Measurements from ENCODE around the gene SLC35F1. TPM values are rescaled to one million over a fixed set of nuclear protein-coding genes. Genes with fewer than 3 reads are reported as not detected.

SLC35F1 gene
- total and polyA plus RNA-seq, 2 donors (not counting 1 experiment from before 2014, with no cell fraction given): not detected

DNA sequence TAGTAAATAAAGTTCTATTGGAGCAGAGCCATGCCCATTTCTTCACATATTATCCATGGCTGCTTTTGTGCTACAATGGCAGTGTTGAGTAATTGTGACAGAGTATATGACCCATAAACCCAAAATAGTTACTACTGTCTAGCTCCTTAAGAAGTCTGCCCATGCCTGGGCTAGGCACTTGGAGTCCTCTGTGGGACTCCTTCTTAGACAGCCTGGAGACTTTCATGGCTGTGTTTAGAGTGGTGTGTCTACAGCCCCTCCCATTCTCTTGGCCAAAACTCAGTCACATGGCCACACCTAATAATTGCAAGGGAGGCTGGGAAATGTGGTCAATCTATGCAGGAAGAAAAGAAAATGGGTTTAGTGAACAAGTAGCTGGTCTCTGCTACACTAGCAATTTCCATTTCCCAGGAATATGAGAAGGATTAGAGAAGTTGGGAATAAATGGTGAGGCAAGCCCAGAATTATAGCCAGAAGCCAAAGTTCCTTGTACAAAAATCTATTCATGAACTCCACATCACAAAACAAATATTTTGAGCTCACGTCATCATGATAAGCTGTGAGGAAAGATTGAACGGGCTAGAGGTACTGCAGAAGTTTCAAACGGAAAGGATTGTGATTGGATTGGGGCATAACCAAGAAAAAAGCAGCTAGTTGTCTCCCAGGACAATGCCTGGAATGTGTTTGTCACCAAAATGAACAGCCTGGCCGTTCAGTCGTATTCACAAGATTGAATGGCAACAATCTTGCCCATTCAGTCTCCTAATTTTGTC is 389.3 kb downstream of the SLC35F1 start:
- no peak overlapping the region for H3K4me2 ChIP-seq (replicated peaks; ENCODE audit: low read depth, low read length, poor library complexity, severe bottlenecking)
- no peaks in the 10 kb centered on the region for H3K79me2 ChIP-seq (ENCODE audit: control insufficient read depth, insufficient read depth, low read length)
- Mint-ChIP-seq H3K4me3 (no peak overlapping the region), H3K27me3 (peaks cover 3% of the 10 kb centered on the region), H3K9me3 (ENCODE audit: insufficient read depth) (no peaks in the 10 kb centered on the region), H3K4me1 (no peaks in the 10 kb centered on the region), H3K27ac (no peak overlapping the region)
- intact Hi-C loops (cut with micrococcal nuclease): no loop called here
- no peaks in the 10 kb centered on the region for H4K20me1 ChIP-seq (ENCODE audit: control insufficient read depth, insufficient read depth, low read length, poor library complexity, severe bottlenecking)
- H3K9ac ChIP-seq (ENCODE audit: low read length): no peak overlapping the region
- ATAC-seq (ENCODE audit: low read depth) (no peak), DNase-seq (no peak)
- H3K4me3 ChIP-seq (ENCODE audit: control extremely low read depth in 1 of 5, extremely low read depth in 1 of 5, insufficient read depth in 1 of 5, low read depth in 2 of 5, low read length in 4 of 5): no peak overlapping the region
- no peak overlapping the region for H3K27ac ChIP-seq (ENCODE audit: low read length in 2 of 2)
- H3K9me3 ChIP-seq (ENCODE audit: control extremely low read depth in 1 of 3, control insufficient read depth in 2 of 3, insufficient read depth in 1 of 3, low read length in 2 of 3): no peaks in the 10 kb centered on the region
- TF ChIP-seq CTCF (IDR thresholded peaks at IDR 0.05) (no peak), EZH2 (IDR thresholded peaks at IDR 0.05; ENCODE audit: borderline replicate concordance, insufficient read depth, low read depth, low read length, poor library complexity, severe bottlenecking) (no peak)
- H3K36me3 ChIP-seq (replicated peaks in 1 of 2; ENCODE audit: control extremely low read depth in 1 of 2, control insufficient read depth in 1 of 2, extremely low read depth in 1 of 2, insufficient read depth in 2 of 2, low read length in 1 of 2): no peaks in the 10 kb centered on the region
- H3K27me3 ChIP-seq (replicated peaks in 1 of 4; ENCODE audit: control extremely low read depth in 1 of 4, control insufficient read depth in 3 of 4, insufficient read depth in 4 of 4, low read length in 3 of 4): no peaks in the 10 kb centered on the region
- no peak overlapping the region for H2AFZ ChIP-seq (ENCODE audit: insufficient read depth, low read depth, low read length, poor library complexity, severe bottlenecking)
- no peaks in the 10 kb centered on the region for H3K4me1 ChIP-seq (ENCODE audit: control insufficient read depth in 2 of 2, insufficient read depth in 2 of 2, low read length in 2 of 2)
- ChIA-PET CTCF (interaction anchor here (0.5 kb wide), 1 partner anchor 978 kb away, joined by 3 read pairs; no protein-coding TSS in a partner anchor), POLR2A (no interaction called here)
- 82% methylated on average over 4 of the region's 5 CpGs for WGBS (ENCODE audit: insufficient coverage)

- H3K36me3 ChIP-seq (replicated peaks in 1 of 2; ENCODE audit: control extremely low read depth in 1 of 2, control insufficient read depth in 1 of 2, extremely low read depth in 1 of 2, insufficient read depth in 2 of 2, low read length in 1 of 2): no peaks in the 10 kb centered on the region
- intact Hi-C loops (cut with micrococcal nuclease): no loop called here
- no peak for TF ChIP-seq CTCF (IDR thresholded peaks at IDR 0.05)
- TF ChIP-seq EZH2 (IDR thresholded peaks at IDR 0.05; ENCODE audit: borderline replicate concordance, insufficient read depth, low read depth, low read length, poor library complexity, severe bottlenecking): no peak
- H3K9me3 ChIP-seq (ENCODE audit: control extremely low read depth in 1 of 3, control insufficient read depth in 2 of 3, insufficient read depth in 1 of 3, low read length in 2 of 3): no peaks in the 10 kb centered on the region
- Mint-ChIP-seq H3K4me3 (no peak overlapping the region), H3K4me1 (no peaks in the 10 kb centered on the region), H3K9me3 (ENCODE audit: insufficient read depth) (no peaks in the 10 kb centered on the region), H3K27me3 (peaks cover 3% of the 10 kb centered on the region), H3K27ac (no peak overlapping the region)
- no peak overlapping the region for H3K4me3 ChIP-seq (ENCODE audit: control extremely low read depth in 1 of 5, extremely low read depth in 1 of 5, insufficient read depth in 1 of 5, low read depth in 2 of 5, low read length in 4 of 5)
- no peak overlapping the region for H2AFZ ChIP-seq (ENCODE audit: insufficient read depth, low read depth, low read length, poor library complexity, severe bottlenecking)
- no peaks in the 10 kb centered on the region for H4K20me1 ChIP-seq (ENCODE audit: control insufficient read depth, insufficient read depth, low read length, poor library complexity, severe bottlenecking)
- no peaks in the 10 kb centered on the region for H3K4me1 ChIP-seq (ENCODE audit: control insufficient read depth in 2 of 2, insufficient read depth in 2 of 2, low read length in 2 of 2)
- CTCF ChIA-PET: no interaction called here
- POLR2A ChIA-PET: no interaction called here
- WGBS (ENCODE audit: insufficient coverage): no CpG with 5 or more reads among the region's 2 CpGs
- H3K27me3 ChIP-seq (replicated peaks in 1 of 4; ENCODE audit: control extremely low read depth in 1 of 4, control insufficient read depth in 3 of 4, insufficient read depth in 4 of 4, low read length in 3 of 4): no peaks in the 10 kb centered on the region
- H3K79me2 ChIP-seq (ENCODE audit: control insufficient read depth, insufficient read depth, low read length): no peaks in the 10 kb centered on the region
- DNase-seq (no peak), ATAC-seq (ENCODE audit: low read depth) (no peak)
- no peak overlapping the region for H3K4me2 ChIP-seq (replicated peaks; ENCODE audit: low read depth, low read length, poor library complexity, severe bottlenecking)
- H3K27ac ChIP-seq (ENCODE audit: low read length in 2 of 2): no peak overlapping the region
- H3K9ac ChIP-seq (ENCODE audit: low read length): no peak overlapping the region
These were observed 390.8 kb downstream of the SLC35F1 start for GRCh38 chr6:118297821-118298220.
